ENCODE data around the gene MED16.

DNA sequence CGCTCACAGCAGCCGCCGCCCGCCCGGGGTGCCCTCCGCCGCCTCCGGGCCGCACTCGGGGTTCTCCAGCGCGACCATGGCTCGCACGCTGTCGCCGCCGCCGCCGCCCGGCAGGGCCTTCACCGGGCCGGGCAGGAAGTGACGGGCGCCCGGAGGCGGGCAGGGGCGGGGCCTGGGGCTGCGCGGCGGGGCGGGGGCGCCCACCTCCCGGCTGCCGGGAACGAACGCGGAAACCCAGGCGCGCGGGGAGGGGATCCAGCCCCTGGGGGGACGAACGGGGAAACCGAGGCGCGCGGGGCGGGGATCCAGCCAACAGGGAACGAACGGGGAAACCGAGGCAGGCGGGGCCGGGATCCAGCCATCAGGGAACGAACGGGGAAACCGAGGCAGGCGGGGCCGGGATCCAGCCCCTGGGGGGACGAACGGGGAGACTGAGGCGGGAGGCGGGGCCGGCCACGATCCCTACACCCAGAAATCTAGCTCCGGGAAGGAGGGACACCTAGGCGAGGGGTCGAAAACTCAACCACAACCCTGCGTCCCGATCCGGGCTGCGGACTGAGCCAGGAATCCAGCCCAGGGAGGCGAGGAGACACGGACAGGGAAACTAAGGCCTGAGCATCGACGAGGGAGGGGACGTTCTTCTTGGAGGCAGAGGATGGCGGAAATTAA lies 20.2 kb upstream of the MED16 start, which contains the start of gene R3HDM4:
- TF ChIP-seq, protein P1, sequence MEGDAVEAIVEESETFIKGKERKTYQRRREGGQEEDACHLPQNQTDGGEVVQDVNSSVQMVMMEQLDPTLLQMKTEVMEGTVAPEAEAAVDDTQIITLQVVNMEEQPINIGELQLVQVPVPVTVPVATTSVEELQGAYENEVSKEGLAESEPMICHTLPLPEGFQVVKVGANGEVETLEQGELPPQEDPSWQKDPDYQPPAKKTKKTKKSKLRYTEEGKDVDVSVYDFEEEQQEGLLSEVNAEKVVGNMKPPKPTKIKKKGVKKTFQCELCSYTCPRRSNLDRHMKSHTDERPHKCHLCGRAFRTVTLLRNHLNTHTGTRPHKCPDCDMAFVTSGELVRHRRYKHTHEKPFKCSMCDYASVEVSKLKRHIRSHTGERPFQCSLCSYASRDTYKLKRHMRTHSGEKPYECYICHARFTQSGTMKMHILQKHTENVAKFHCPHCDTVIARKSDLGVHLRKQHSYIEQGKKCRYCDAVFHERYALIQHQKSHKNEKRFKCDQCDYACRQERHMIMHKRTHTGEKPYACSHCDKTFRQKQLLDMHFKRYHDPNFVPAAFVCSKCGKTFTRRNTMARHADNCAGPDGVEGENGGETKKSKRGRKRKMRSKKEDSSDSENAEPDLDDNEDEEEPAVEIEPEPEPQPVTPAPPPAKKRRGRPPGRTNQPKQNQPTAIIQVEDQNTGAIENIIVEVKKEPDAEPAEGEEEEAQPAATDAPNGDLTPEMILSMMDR (IDR thresholded peaks at IDR 0.05 in 2 of 3, conservative IDR thresholded peaks at IDR 0.05 in 1 of 3; ENCODE audit: control insufficient read depth in 2 of 3, extremely low read depth in 1 of 3, insufficient read depth in 1 of 3, low read depth in 3 of 3, low read length in 3 of 3) = no peak
- TF ChIP-seq ZNF24 (IDR thresholded peaks at IDR 0.05) = no peak
- TF ChIP-seq SPI1 (IDR thresholded peaks at IDR 0.05; ENCODE audit: borderline replicate concordance, insufficient read depth, low read depth, low read length) = no peak
- TF ChIP-seq, protein P2, sequence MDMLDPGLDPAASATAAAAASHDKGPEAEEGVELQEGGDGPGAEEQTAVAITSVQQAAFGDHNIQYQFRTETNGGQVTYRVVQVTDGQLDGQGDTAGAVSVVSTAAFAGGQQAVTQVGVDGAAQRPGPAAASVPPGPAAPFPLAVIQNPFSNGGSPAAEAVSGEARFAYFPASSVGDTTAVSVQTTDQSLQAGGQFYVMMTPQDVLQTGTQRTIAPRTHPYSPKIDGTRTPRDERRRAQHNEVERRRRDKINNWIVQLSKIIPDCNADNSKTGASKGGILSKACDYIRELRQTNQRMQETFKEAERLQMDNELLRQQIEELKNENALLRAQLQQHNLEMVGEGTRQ (IDR thresholded peaks at IDR 0.05; ENCODE audit: borderline replicate concordance, low read depth, low read length) = no peak
- no peak for TF ChIP-seq JUNB (IDR thresholded peaks at IDR 0.05)
